HepG2 (cell line): ENCODE measurements around the gene PIGL. TPM values are rescaled to one million over a fixed set of nuclear protein-coding genes. Genes with fewer than 3 reads are reported as not detected.

ENCODE experiments used
- BORCS8-MEF2B ChIP-seq: sonication (generic); formaldehyde crosslinking; IDR thresholded peaks from 2 replicates; pipeline ENCODE4 v1.8.0; 2022; ENCODE audit warnings: mild to moderate bottlenecking, missing genetic modification reagents
- KMT2A ChIP-seq: sonication (generic); formaldehyde crosslinking; IDR thresholded peaks from 2 replicates; pipeline ENCODE4 v1.4.0; 2020; ENCODE audit warnings: missing genetic modification reagents
- PRPF4 ChIP-seq: fragments of 200-400 bp; formaldehyde crosslinking; IDR thresholded peaks from 2 replicates; pipeline ENCODE4 v1.6.1; 2016; ENCODE audit warnings: low read length, low read depth; ENCODE audit not compliant: poor library complexity, severe bottlenecking
- RNF2 ChIP-seq: fragments of 450-650 bp; conservative IDR thresholded peaks from 2 replicates; pipeline ENCODE4 v1.6.1; 2016; ENCODE audit warnings: low read depth
- SP2 ChIP-seq: sonication (generic); formaldehyde crosslinking; IDR thresholded peaks from 2 replicates; pipeline ENCODE4 v1.5.1; 2020; ENCODE audit warnings: mild to moderate bottlenecking, missing genetic modification reagents
- TAF15 ChIP-seq: fragments of 200-400 bp; formaldehyde crosslinking; IDR thresholded peaks from one replicate; pipeline ENCODE4 v1.6.1; 2018; ENCODE audit warnings: mild to moderate bottlenecking, low read depth, low read length; ENCODE audit not compliant: poor library complexity, severe bottlenecking
- ZFP37 ChIP-seq: sonication (generic); formaldehyde crosslinking; IDR thresholded peaks from 2 replicates; pipeline ENCODE4 v1.4.0; 2020; ENCODE audit warnings: missing genetic modification reagents, borderline replicate concordance
- ZFP82 ChIP-seq: sonication (generic); formaldehyde crosslinking; IDR thresholded peaks from 2 replicates; pipeline ENCODE4 v1.5.1; 2020; ENCODE audit warnings: mild to moderate bottlenecking, missing genetic modification reagents, borderline replicate concordance
- ZMAT3 ChIP-seq: sonication (generic); formaldehyde crosslinking; conservative IDR thresholded peaks from 2 replicates; pipeline ENCODE4 v1.7.0; 2021; ENCODE audit warnings: missing genetic modification reagents
- ZNF234 ChIP-seq: sonication (generic); formaldehyde crosslinking; conservative IDR thresholded peaks from 2 replicates; pipeline ENCODE4 v1.5.1; 2020; ENCODE audit warnings: mild to moderate bottlenecking, missing genetic modification reagents
- ZNF572 ChIP-seq: sonication (generic); formaldehyde crosslinking; IDR thresholded peaks from 2 replicates; pipeline ENCODE4 v1.5.1; 2020; ENCODE audit warnings: mild to moderate bottlenecking, missing genetic modification reagents
- ZNF670 ChIP-seq: sonication (generic); formaldehyde crosslinking; IDR thresholded peaks from 2 replicates; pipeline ENCODE4 v1.8.0; 2022; ENCODE audit warnings: mild to moderate bottlenecking, missing genetic modification reagents, borderline replicate concordance
- ZNF704 ChIP-seq: sonication (generic); formaldehyde crosslinking; IDR thresholded peaks from 2 replicates; pipeline ENCODE4 v1.8.1; 2023; ENCODE audit warnings: mild to moderate bottlenecking, inconsistent platforms, moderate library complexity, missing genetic modification reagents, borderline replicate concordance
- ZNF766 ChIP-seq: sonication (generic); formaldehyde crosslinking; IDR thresholded peaks from 2 replicates; pipeline ENCODE4 v1.5.0; 2020; ENCODE audit warnings: missing genetic modification reagents, borderline replicate concordance
- ZNF773 ChIP-seq: sonication (generic); formaldehyde crosslinking; IDR thresholded peaks from 2 replicates; pipeline ENCODE4 v1.4.0; 2020; ENCODE audit warnings: missing genetic modification reagents, borderline replicate concordance
- polyA plus RNA-seq, 8 experiments: library from polyadenylated mRNA; depleted of rRNA in 3 of 8; stranded (reverse) in 7 of 8; unstranded in 1 of 8; fragments of >200 nt; fragmentation: Illumina TruSeq in 4 of 8; extraction: Trizol in 4 of 8; gene quantifications; 2 replicates each; pipeline versions ENCODE4 v1.2.1 to v1.2.3, GENCODE V29; 2011 to 2016; ENCODE audit warnings: low read depth in 4 of 8, missing spikeins in 1 of 8, mixed read lengths in 1 of 8; ENCODE audit not compliant: insufficient read depth in 1 of 8
- total RNA-seq, 5 experiments: library from RNA; depleted of rRNA; stranded (reverse); fragments of >200 nt; fragmentation: Illumina TruSeq; extraction: Trizol; gene quantifications; 2 replicates each; pipeline ENCODE4 v1.2.3, GENCODE V29; 2016; ENCODE audit warnings: low read depth in 1 of 5
- TF ChIP-seq, protein P1 (sequence below): sonication (generic); formaldehyde crosslinking; IDR thresholded peaks from 2 replicates; pipeline ENCODE4 v1.4.0; 2020; ENCODE audit warnings: missing genetic modification reagents
- TF ChIP-seq, protein P2 (sequence below), 2 experiments: sonication (generic) in 1 of 2; formaldehyde crosslinking in 1 of 2; IDR thresholded peaks; 2 replicates each; pipeline versions ENCODE4 v1.4.0 to v1.6.1; 2018 to 2020; ENCODE audit warnings: missing genetic modification reagents in 2 of 2, borderline replicate concordance in 1 of 2, low read depth in 1 of 2, mild to moderate bottlenecking in 1 of 2, missing biosample characterization in 1 of 2
- TF ChIP-seq, protein P3 (sequence below): IDR thresholded peaks from 2 replicates; pipeline ENCODE4 v1.6.1; 2012; ENCODE audit warnings: inconsistent platforms
- TF ChIP-seq, protein P4 (sequence below): sonication (generic); formaldehyde crosslinking; IDR thresholded peaks from 2 replicates; pipeline ENCODE4 v1.9.0; 2021; ENCODE audit warnings: missing genetic modification reagents, borderline replicate concordance

The PIGL gene
- total and polyA plus RNA-seq, 2 of the 13 experiments (the other 11 are each of a cell fraction or from before 2014, with no cell fraction given), result 28.5 to 63.8 TPM

DNA sequence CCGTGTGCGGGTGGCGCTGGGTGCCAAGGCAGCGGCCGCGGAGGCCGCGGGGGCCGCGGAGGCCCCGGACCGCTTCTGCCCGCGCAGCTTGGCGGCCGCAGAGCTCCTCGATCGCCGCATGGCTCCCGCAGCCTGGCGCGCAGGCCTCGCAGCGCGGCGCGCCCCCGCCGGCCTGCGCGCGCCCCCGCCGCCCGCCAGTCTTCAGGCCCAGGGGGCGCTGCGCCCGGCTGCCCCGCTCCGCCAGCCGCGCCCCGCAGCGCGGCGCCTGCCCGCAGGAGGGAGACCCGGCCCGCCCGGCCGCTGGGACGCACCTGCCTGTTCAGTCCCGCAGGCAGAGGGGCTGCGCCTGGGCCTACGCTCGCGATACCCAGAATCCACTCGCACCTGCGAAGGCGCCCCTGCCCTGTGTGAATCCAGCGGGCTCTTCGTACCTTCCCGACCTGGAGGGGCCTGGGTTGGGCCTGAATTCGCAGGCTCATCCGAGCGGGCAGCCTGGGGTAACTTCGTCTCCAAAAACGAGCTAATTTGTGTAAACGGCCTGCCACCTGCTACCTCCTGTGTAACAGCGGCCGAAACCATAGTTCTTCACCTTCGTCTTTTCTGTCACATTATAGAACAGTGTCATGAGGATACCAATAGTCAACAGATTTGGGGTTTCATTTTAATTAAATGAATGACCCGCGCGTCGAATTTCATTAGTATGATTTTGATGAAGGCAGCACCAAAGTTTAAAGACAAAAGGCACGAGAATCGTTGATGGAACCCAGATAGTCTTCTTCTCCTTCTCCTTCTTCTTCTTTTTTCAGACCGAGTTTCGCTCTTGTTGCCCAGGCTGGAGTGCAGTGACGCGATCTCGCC is 136.5 kb downstream of the PIGL start, which contains the start of gene CENPV (continued):
- TF ChIP-seq, protein P1, sequence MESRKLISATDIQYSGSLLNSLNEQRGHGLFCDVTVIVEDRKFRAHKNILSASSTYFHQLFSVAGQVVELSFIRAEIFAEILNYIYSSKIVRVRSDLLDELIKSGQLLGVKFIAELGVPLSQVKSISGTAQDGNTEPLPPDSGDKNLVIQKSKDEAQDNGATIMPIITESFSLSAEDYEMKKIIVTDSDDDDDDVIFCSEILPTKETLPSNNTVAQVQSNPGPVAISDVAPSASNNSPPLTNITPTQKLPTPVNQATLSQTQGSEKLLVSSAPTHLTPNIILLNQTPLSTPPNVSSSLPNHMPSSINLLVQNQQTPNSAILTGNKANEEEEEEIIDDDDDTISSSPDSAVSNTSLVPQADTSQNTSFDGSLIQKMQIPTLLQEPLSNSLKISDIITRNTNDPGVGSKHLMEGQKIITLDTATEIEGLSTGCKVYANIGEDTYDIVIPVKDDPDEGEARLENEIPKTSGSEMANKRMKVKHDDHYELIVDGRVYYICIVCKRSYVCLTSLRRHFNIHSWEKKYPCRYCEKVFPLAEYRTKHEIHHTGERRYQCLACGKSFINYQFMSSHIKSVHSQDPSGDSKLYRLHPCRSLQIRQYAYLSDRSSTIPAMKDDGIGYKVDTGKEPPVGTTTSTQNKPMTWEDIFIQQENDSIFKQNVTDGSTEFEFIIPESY, result peak; percentile 15; the same call in 1 of the 2 replicates
- TF ChIP-seq ZNF670 (CRISPR knock-in tag) (0 out of 2 replicates have a peak, but pooled peaks have one; percentile 25), TAF15 (no peak), ZMAT3 (CRISPR knock-in tag) (0 out of 2 replicates have a peak, but pooled peaks have one; percentile 20), PRPF4 (peak; percentile 17), RNF2 (0 out of 2 replicates have a peak, but pooled peaks have one; percentile 27), ZNF572 (0 out of 2 replicates have a peak, but pooled peaks have one; percentile 17), BORCS8-MEF2B (peak; percentile 63), ZNF704 (CRISPR knock-in tag) (no peak), ZNF766 (peak; percentile 26; the same call in 1 of the 2 replicates), ZFP82 (CRISPR knock-in tag) (peak; percentile 73; the same call in 1 of the 2 replicates), KMT2A (peak; percentile 25; the same call in 1 of the 2 replicates), SP2 (CRISPR knock-in tag) (peak; percentile 43; the same call in 1 of the 2 replicates), ZNF773 (CRISPR knock-in tag) (0 out of 2 replicates have a peak, but pooled peaks have one; percentile 29), ZNF234 (CRISPR knock-in tag) (no peak), ZFP37 (CRISPR knock-in tag) (0 out of 2 replicates have a peak, but pooled peaks have one; percentile 31)
- TF ChIP-seq, protein P2, sequence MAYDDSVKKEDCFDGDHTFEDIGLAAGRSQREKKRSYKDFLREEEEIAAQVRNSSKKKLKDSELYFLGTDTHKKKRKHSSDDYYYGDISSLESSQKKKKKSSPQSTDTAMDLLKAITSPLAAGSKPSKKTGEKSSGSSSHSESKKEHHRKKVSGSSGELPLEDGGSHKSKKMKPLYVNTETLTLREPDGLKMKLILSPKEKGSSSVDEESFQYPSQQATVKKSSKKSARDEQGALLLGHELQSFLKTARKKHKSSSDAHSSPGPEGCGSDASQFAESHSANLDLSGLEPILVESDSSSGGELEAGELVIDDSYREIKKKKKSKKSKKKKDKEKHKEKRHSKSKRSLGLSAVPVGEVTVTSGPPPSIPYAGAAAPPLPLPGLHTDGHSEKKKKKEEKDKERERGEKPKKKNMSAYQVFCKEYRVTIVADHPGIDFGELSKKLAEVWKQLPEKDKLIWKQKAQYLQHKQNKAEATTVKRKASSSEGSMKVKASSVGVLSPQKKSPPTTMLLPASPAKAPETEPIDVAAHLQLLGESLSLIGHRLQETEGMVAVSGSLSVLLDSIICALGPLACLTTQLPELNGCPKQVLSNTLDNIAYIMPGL (CRISPR knock-in tag; IDR thresholded peaks at IDR 0.05; ENCODE audit: borderline replicate concordance in 1 of 2, low read depth in 1 of 2), result peak in 1 of 2 experiments; percentile 70; a peak in 1 of 4 replicates
- TF ChIP-seq, protein P3, sequence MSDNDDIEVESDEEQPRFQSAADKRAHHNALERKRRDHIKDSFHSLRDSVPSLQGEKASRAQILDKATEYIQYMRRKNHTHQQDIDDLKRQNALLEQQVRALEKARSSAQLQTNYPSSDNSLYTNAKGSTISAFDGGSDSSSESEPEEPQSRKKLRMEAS, result peak; percentile 86
- TF ChIP-seq, protein P4, sequence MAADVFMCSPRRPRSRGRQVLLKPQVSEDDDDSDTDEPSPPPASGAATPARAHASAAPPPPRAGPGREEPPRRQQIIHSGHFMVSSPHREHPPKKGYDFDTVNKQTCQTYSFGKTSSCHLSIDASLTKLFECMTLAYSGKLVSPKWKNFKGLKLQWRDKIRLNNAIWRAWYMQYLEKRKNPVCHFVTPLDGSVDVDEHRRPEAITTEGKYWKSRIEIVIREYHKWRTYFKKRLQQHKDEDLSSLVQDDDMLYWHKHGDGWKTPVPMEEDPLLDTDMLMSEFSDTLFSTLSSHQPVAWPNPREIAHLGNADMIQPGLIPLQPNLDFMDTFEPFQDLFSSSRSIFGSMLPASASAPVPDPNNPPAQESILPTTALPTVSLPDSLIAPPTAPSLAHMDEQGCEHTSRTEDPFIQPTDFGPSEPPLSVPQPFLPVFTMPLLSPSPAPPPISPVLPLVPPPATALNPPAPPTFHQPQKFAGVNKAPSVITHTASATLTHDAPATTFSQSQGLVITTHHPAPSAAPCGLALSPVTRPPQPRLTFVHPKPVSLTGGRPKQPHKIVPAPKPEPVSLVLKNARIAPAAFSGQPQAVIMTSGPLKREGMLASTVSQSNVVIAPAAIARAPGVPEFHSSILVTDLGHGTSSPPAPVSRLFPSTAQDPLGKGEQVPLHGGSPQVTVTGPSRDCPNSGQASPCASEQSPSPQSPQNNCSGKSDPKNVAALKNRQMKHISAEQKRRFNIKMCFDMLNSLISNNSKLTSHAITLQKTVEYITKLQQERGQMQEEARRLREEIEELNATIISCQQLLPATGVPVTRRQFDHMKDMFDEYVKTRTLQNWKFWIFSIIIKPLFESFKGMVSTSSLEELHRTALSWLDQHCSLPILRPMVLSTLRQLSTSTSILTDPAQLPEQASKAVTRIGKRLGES (CRISPR knock-in tag), result 0 out of 2 replicates have a peak, but pooled peaks have one; percentile 43
